A673 (cell line): Measurements from ENCODE around the gene USP34. TPM values are rescaled to one million over a fixed set of nuclear protein-coding genes. Genes with fewer than 3 reads are reported as not detected.

ENCODE experiments used
- BruUV-seq: library from RNA; stranded (reverse); fragments of 400-500 nt; replicated peaks from 2 replicates; lab custom pipeline; 2021; lab: Mats Ljungman, UMichigan
- CTCF ChIA-PET: fragments of 300-600 bp; sonication (Branson Sonifier 250); formaldehyde crosslinking; loops from one replicate; lab custom pipeline; 2022; ENCODE audit warnings: antibody characterized with exemption; lab: Charles Lee
- POLR2A ChIA-PET: fragments of 300-600 bp; sonication (Branson Sonifier 250); formaldehyde crosslinking; loops from one replicate; lab custom pipeline; 2022; ENCODE audit warnings: antibody characterized with exemption; ENCODE audit not compliant: low non-redundant PET; lab: Charles Lee
- DNase-seq: peaks from one replicate; pipeline ENCODE4 v3.0.0-alpha.2; 2015; ENCODE audit warnings: low spot score
- H3K27ac ChIP-seq: fragments of 200-600 bp; sonication (generic); 2 replicates; pipeline ENCODE4 v1.5.1; 2016; ENCODE audit warnings: mixed run types, low read depth, mild to moderate bottlenecking, mixed read lengths, antibody characterized with exemption, low read length; ENCODE audit not compliant: poor library complexity, severe bottlenecking
- H3K27me3 ChIP-seq: fragments of 200-600 bp; sonication (generic); replicated peaks from 2 replicates; pipeline ENCODE4 v1.6.1; 2017; ENCODE audit warnings: mixed run types, low read depth, mild to moderate bottlenecking, mixed read lengths, antibody characterized with exemption, low read length; ENCODE audit not compliant: insufficient read depth, poor library complexity
- H3K36me3 ChIP-seq: fragments of 200-600 bp; sonication (generic); 2 replicates; pipeline ENCODE4 v1.6.1; 2016; ENCODE audit warnings: mixed run types, mild to moderate bottlenecking, mixed read lengths, antibody characterized with exemption, low read length; ENCODE audit not compliant: insufficient read depth, poor library complexity, severe bottlenecking
- H3K4me1 ChIP-seq: fragments of 200-600 bp; sonication (generic); 2 replicates; pipeline ENCODE4 v1.6.1; 2017; ENCODE audit warnings: mixed run types, mild to moderate bottlenecking, mixed read lengths, antibody characterized with exemption, low read length; ENCODE audit not compliant: insufficient read depth, poor library complexity, severe bottlenecking
- H3K4me3 ChIP-seq: fragments of 200-600 bp; sonication (generic); 2 replicates; pipeline ENCODE4 v1.5.1; 2016; ENCODE audit warnings: low read depth, mixed run types, mild to moderate bottlenecking, mixed read lengths, low read length; ENCODE audit not compliant: poor library complexity, severe bottlenecking
- H3K9me3 ChIP-seq: fragments of 200-600 bp; sonication (generic); 2 replicates; pipeline ENCODE4 v1.6.1; 2016; ENCODE audit warnings: mixed run types, low read depth, mild to moderate bottlenecking, mixed read lengths, antibody characterized with exemption, low read length; ENCODE audit not compliant: poor library complexity, severe bottlenecking
- EZH2 ChIP-seq: fragments of 200-600 bp; sonication (generic); IDR thresholded peaks from 2 replicates; pipeline ENCODE4 v1.6.1; 2017; ENCODE audit warnings: borderline replicate concordance, low read depth, mild to moderate bottlenecking, mixed read lengths, antibody characterized with exemption, low read length; ENCODE audit not compliant: poor library complexity, severe bottlenecking
- intact Hi-C: fragments of 100-400 bp; cut with micrococcal nuclease; formaldehyde crosslinking; loops from one replicate; pipeline ENCODE4 v1.10.0; 2022; ENCODE audit not compliant: unreplicated experiment
- total RNA-seq: library from RNA; stranded (reverse); gene quantifications from 2 replicates; pipeline ENCODE4 v1.2.3, GENCODE V29; 2021
- TF ChIP-seq, protein P1 (sequence below): fragments of 300-800, 200-600 bp; sonication (generic); conservative IDR thresholded peaks from 2 replicates; pipeline ENCODE4 v1.5.1; 2017; ENCODE audit warnings: low read depth, mild to moderate bottlenecking, antibody characterized with exemption, low read length, moderate library complexity, mixed read lengths

USP34 gene
- total RNA-seq, 1 experiment from 2014 or later, result 98.5 TPM

DNA sequence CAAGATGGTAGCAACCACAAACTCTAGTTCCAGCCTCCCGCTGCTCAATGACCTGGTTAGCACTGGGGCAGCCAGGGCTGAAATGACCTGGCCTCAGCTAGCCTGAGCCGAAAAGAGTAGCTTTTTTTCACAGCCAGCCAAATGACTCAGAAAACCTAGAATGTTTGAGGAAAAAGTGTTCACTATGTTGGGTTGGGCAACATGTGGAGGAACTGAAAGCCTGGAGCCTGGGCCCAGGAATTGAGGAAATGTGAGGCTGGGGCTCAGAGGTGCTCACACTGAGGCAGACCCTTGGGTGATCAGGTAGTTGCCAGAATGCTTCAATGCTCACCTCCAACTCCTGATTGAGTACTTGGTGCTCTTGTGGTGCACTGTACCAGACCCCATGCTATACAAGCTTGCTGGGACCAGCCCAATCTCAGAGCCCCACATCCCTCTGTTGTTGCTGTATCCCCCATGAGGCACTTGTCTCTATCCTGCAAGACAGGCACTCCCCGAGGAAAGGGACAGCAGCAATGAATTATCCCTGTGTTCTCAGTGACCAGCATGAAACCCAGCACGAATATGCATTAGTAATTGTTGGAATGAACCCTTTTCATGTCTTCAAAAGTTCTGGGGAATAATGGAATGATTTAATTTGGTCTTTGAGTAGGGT lies 116.2 kb downstream of the USP34 start:
- no peak for TF ChIP-seq EZH2
- TF ChIP-seq, protein P1, sequence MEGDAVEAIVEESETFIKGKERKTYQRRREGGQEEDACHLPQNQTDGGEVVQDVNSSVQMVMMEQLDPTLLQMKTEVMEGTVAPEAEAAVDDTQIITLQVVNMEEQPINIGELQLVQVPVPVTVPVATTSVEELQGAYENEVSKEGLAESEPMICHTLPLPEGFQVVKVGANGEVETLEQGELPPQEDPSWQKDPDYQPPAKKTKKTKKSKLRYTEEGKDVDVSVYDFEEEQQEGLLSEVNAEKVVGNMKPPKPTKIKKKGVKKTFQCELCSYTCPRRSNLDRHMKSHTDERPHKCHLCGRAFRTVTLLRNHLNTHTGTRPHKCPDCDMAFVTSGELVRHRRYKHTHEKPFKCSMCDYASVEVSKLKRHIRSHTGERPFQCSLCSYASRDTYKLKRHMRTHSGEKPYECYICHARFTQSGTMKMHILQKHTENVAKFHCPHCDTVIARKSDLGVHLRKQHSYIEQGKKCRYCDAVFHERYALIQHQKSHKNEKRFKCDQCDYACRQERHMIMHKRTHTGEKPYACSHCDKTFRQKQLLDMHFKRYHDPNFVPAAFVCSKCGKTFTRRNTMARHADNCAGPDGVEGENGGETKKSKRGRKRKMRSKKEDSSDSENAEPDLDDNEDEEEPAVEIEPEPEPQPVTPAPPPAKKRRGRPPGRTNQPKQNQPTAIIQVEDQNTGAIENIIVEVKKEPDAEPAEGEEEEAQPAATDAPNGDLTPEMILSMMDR, result no peak
- Histone ChIP-seq H3K4me1 (peaks cover 4% of the 10 kb centered on the region), H3K27me3 (no peaks in the 10 kb centered on the region), H3K9me3 (peaks cover 21% of the 10 kb centered on the region), H3K4me3 (no peak overlapping the region), H3K27ac (no peak overlapping the region), H3K36me3 (peaks cover 25% of the 10 kb centered on the region)
- no TSS peak for BruUV-seq
- DNase-seq, result no peak
- ChIA-PET CTCF (no interaction called here), POLR2A (no interaction called here)
- intact Hi-C loops, result no loop called here

DNA sequence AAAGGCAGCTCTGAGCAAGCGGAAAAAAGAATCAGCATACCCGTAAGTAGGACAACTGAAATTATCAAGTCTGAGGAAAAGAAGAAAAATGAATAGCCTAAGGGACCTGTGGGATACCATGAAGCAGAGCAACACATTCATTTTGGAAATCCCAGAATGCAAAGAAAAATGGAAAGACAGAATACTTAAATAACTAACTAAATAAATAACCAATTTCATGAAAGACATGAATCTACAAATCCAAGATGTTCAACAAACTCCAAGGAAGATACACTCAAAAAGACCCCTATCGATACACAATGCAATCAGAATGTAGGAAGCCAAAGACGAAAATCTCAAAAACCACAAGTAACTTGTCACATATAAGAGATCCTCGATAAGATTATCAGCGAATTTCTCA lies 117.0 kb downstream of the USP34 start:
- TF ChIP-seq, protein P1, result no peak
- no peak for TF ChIP-seq EZH2
- Histone ChIP-seq H3K4me3 (no peak overlapping the region), H3K9me3 (peaks cover 21% of the 10 kb centered on the region), H3K4me1 (peaks cover 4% of the 10 kb centered on the region), H3K36me3 (peaks cover 28% of the 10 kb centered on the region), H3K27ac (no peak overlapping the region), H3K27me3 (no peaks in the 10 kb centered on the region)
- no peak for DNase-seq
- intact Hi-C loops, result no loop called here
- BruUV-seq, result no TSS peak
- CTCF ChIA-PET, result no interaction called here
- POLR2A ChIA-PET, result no interaction called here

DNA sequence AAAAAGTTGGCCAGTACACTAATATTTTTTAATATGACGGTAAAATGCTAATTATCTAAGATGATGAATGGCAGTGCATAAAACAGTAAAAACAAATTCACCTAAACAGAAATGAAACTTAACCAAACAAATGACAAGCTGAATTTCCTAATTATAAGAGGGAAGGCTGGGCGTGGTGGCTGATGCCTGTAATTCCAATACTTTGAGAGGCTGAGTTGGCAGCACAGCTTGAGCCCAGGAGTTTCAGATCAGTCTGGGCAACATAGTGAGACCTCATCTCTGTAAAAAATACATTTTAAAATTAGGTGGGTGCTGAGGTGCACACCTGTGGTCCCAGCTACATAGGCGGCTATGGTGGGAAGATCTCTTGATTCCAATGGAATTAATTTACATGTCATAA lies 120.1 kb downstream of the USP34 start:
- BruUV-seq, result no TSS peak
- ChIA-PET CTCF (no interaction called here), POLR2A (no interaction called here)
- Histone ChIP-seq H3K9me3 (peaks cover 21% of the 10 kb centered on the region), H3K27ac (no peak overlapping the region), H3K4me3 (no peak overlapping the region), H3K27me3 (no peaks in the 10 kb centered on the region), H3K36me3 (peaks cover 55% of the 10 kb centered on the region), H3K4me1 (no peaks in the 10 kb centered on the region)
- TF ChIP-seq, protein P1, result no peak
- no peak for TF ChIP-seq EZH2
- intact Hi-C loops, result no loop called here
- no peak for DNase-seq
